Effector memory CD4-positive, alpha-beta T cell (primary cell): Measurements from ENCODE around the gene LAMA3.

Experiments
- DNase-seq, 3 donors: peaks; one replicate each; pipeline ENCODE4 v3.0.0-alpha.2; 2020
- H3K27ac ChIP-seq: 2 replicates; pipeline ENCODE4 v1.7.0; 2013; ENCODE audit warnings: mild to moderate bottlenecking, low read length, moderate library complexity; ENCODE audit not compliant: insufficient read depth, poor library complexity, severe bottlenecking
- H3K27me3 ChIP-seq: replicated peaks from 2 replicates; pipeline ENCODE4 v1.7.0; 2013; ENCODE audit warnings: mild to moderate bottlenecking, low read length; ENCODE audit not compliant: insufficient read depth, control insufficient read depth, poor library complexity, severe bottlenecking
- H3K36me3 ChIP-seq: 2 replicates; pipeline ENCODE4 v1.7.0; 2013; ENCODE audit warnings: mild to moderate bottlenecking, low read length, moderate library complexity; ENCODE audit not compliant: control insufficient read depth, insufficient read depth
- H3K4me1 ChIP-seq: 2 replicates; pipeline ENCODE4 v1.7.0; 2013; ENCODE audit warnings: low read length, mild to moderate bottlenecking; ENCODE audit not compliant: control insufficient read depth, insufficient read depth, poor library complexity, severe bottlenecking
- H3K4me3 ChIP-seq: 2 replicates; pipeline ENCODE4 v1.7.0; 2013; ENCODE audit warnings: low read length, low read depth, mild to moderate bottlenecking; ENCODE audit not compliant: insufficient read depth, poor library complexity, severe bottlenecking
- H3K9me3 ChIP-seq: 2 replicates; pipeline ENCODE4 v1.7.0; 2013; ENCODE audit warnings: mild to moderate bottlenecking, low read length, moderate library complexity; ENCODE audit not compliant: control insufficient read depth

Gene LAMA3

DNA sequence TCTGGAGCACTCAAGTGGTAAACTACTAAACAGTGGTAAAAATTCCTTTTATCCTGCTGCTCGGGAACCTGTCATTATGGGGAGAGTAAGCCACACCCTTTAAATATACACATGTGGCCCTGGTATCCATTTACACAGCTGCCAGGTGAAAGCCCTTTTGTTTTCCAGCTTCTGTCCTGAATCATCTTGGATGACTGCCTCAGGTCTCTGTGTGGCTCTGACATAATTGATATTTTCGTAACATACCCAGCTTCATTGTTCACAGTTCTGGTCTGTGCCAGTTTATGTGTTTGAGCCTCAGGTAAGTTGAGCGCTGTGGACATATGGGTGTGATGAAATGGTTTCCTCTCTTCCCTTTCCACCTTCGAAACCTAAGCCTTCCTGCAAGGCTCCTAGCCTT lies 309.6 kb downstream of the LAMA3 start:
- Histone ChIP-seq H3K4me1 (peaks cover 61% of the 10 kb centered on the region), H3K27ac (peak overlapping the region; percentile 72), H3K4me3 (no peak overlapping the region), H3K9me3 (no peaks in the 10 kb centered on the region), H3K27me3 (no peaks in the 10 kb centered on the region), H3K36me3 (no peaks in the 10 kb centered on the region)
- DNase-seq, result no peak

DNA sequence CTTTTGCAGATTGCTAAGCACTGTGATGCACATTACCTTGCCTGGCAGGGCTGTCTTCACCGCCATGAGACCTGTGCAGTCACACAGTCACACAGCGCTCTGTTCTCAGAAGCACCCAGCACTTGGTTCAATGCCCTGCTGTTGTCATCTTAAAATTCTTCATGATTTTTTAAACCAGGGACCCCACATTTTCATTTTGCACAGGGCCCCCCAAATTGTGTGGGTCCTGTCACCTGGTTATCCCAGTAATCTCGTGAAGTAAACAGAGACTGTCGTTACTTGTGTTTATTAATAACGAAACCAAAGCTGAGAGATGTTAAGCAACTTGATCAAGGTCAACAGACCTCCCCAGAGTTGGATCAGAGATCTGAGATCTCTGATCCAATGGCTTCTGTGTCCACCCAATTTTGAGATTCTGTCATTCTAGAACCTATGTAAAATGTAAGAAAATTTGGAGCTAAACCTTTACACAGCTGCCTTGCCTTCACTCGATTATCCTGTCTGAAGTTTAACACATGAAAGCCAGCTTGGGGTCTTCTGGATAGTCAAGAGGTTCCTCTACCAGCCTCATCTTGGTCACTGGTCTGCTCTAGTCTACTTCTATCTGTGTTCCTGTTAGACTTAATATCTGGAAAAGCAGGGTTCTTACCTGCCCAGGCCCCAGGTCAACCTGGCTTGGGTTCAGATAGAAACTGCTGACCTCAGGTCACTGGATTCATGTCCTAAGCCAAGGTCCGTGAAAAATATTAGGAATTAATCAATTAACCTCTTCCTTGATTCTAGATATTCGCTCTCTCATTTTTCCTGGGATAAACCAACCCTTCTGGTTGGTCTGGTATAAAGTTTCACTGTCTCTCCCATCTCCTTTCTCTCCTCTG lies 311.6 kb downstream of the LAMA3 start:
- Histone ChIP-seq H3K27me3 (no peaks in the 10 kb centered on the region), H3K27ac (peak overlapping the region; percentile 72), H3K9me3 (no peaks in the 10 kb centered on the region), H3K4me3 (peak overlapping the region; percentile 41), H3K4me1 (peaks cover 58% of the 10 kb centered on the region), H3K36me3 (no peaks in the 10 kb centered on the region)
- no peak for DNase-seq

DNA sequence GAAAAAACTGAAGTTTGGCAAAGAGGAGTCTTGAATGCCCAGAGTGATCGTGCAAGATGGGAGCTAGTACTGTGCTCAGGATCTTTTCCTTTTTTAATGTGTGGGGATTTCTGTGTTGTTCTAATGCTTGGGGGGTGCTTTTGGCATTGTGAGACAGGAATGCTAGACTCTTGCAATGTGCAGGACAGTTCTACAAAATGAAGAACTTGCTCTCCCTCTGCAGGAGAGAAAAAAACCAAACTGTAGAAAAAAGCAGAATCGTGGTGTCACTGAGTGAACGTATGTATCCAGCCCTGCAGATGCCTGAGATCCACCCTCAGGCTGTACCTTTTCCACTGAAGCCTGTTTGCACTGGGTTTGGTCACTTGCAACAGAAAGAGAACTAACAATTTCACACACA lies 313.2 kb downstream of the LAMA3 start:
- DNase-seq, result no peak
- H3K4me3 ChIP-seq, result no peak overlapping the region
- no peaks in the 10 kb centered on the region for H3K27me3 ChIP-seq
- H3K4me1 ChIP-seq, result peaks cover 59% of the 10 kb centered on the region
- H3K36me3 ChIP-seq, result no peaks in the 10 kb centered on the region
- H3K27ac ChIP-seq, result peak overlapping the region; percentile 72
- H3K9me3 ChIP-seq, result no peaks in the 10 kb centered on the region

DNA sequence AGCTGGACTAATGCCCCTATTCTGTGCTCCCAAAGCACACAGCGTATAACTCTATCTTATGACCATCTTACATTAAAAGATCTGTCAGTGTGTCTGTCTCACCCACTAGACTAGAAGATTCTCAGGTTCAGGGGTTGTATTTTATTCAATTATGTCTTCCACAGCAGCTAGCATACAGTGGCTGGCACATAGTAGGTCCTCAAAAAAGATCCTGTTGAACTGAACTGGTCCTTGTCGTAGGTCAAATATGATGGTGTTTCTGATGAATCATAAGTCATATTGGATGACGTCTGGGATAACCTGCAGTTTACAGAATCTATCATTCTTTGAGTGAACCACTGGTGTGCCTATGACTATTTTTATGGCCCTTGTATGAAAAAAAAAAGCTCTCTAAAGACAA lies 314.0 kb downstream of the LAMA3 start:
- Histone ChIP-seq H3K36me3 (no peaks in the 10 kb centered on the region), H3K4me1 (peaks cover 66% of the 10 kb centered on the region), H3K27me3 (no peaks in the 10 kb centered on the region), H3K4me3 (no peak overlapping the region), H3K27ac (peak overlapping the region; percentile 40), H3K9me3 (no peaks in the 10 kb centered on the region)
- DNase-seq, result no peak

DNA sequence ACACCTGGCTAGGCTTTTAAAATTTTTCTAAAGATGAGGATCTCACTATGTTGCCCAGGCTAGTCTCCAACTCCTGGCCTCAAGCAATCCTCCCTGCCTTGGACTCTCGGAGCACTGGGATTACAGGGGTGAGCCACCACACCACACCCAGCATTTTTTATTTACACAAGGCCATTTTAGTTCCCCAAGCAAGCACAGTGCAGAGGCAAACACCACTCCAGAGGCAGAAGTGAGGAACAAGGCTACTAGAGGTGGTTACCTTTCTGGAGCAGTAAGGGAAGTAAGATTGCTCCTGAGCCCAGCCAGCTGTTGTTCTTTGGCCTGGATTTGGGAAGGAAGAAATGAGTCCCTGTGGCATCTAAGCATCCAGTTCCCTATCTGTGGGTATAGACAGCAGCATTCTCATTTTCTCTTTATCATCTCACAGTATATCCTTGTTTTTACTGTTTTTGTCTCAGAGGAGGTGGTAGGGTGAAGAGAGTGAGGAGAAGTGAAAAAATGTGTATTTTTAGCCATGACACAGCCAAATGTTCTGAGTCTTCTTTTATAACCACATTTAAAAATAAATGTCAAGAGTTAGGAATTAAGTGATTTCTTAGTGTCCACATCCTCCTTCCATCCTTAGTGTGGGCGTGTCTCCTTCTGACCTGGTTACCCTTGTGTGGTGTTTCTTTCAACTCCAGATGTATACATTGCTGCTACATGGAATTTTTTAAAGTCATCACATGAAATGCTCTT lies 314.8 kb downstream of the LAMA3 start:
- Histone ChIP-seq H3K4me1 (peaks cover 69% of the 10 kb centered on the region), H3K9me3 (no peaks in the 10 kb centered on the region), H3K27me3 (no peaks in the 10 kb centered on the region), H3K4me3 (no peak overlapping the region), H3K27ac (peak overlapping the region; percentile 18), H3K36me3 (no peaks in the 10 kb centered on the region)
- DNase-seq, result no peak
